Heart left ventricle (tissue), 13 donors: ENCODE results near the gene SLC66A2.

Experiments used
- CTCF ChIP-seq, 12 donors: fragments of 200-600 bp; sonication (generic) in 4 of 12; IDR thresholded peaks; one replicate each; pipeline versions ENCODE4 v1.5.0 to v1.8.0; 2018 to 2022; ENCODE audit warnings: antibody characterized with exemption in 12 of 12, mild to moderate bottlenecking in 5 of 12
- POLR2A ChIP-seq, 2 donors: fragments of 450-650 bp; IDR thresholded peaks; one replicate each; pipeline ENCODE4 v1.6.1; 2017; ENCODE audit warnings: antibody characterized with exemption in 2 of 2, mild to moderate bottlenecking in 2 of 2, moderate library complexity in 2 of 2
- donor health status: ischemic (EF 13 %, LVEDD 7.1; RV severe dilation, severe dysfunction).
- donor health status: DM: no; HTN: yes; CAD: no.
- donor health status: DM: no; HTN: no; CAD: no.
- donor health status: ischemic (EF 25% LVEDD 6.9; RV normal size, moderate dysfunction).
- donor health status: ischemic (EF 25% LVEDD 5.7; RV mildly dilated, moderate dysfunction).
- donor health status: ischemic (EF 35%, LVEDD 5.7; RV mildly dilated, moderate dysfunction).
- donor health status: nonischemic (EF 11% LVEDD 7.7; RV severe dilation, severe dysfunction).
- donor health status: DM: yes; HTN: yes; CAD: no.
- donor health status: PGD.
- donor health status: ischemic (EF 29% LVEDD 5.4; RV normal size, mild dysfunction).
- donor health status: nonischemic (EF 23%, LVEDD 6.1; RV moderate dilation, normal function).

- TF ChIP-seq POLR2A (IDR thresholded peaks at IDR 0.05), result no peak
- no peak for TF ChIP-seq CTCF (IDR thresholded peaks at IDR 0.05)
Observed at GRCh38 chr18:79948719-79949411, 2.6 kb downstream of the SLC66A2 start.
